GM19025 (cell line): ENCODE results near the gene SLC5A9.
"Not testable (repeated sequence)": the region's sequence is repeated elsewhere in the genome, so short reads cannot be mapped to it uniquely, and the experiment has no call there.

ENCODE experiments used
- ATAC-seq: cut with Tn5 transposase; IDR thresholded peaks from one replicate; pipeline ENCODE4 v1.9.1; 2021; ENCODE audit warnings: mild to moderate bottlenecking, low read depth, moderate library complexity; ENCODE audit not compliant: unreplicated experiment

Gene SLC5A9

DNA sequence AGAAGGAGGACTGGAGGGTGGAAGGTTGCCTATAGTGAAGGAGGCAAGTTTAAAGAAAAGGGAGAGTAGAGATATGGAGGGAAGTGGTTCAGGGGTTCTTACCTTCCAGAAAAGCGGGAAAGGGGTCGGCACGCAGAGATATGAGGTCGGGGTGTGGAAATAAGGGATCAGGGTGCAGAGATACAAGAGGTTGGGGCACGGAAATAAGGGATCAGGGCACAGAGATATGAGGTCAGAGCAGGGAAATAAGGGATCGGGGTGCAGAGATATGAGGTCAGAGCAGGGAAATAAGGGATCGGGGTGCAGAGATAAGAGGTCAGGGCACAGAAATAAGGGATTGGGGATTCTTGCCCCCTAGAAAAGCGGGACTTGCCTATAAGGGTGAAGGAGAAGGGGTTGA lies 9.1 kb upstream of the SLC5A9 start:
- ATAC-seq: not testable (repeated sequence)

- not testable (repeated sequence) for ATAC-seq
These were observed 8.2 kb upstream of the SLC5A9 start for GRCh38 chr1:48214366-48214765.

- ATAC-seq: no peak
These were observed 7.7 kb upstream of the SLC5A9 start for GRCh38 chr1:48214820-48215219.

DNA sequence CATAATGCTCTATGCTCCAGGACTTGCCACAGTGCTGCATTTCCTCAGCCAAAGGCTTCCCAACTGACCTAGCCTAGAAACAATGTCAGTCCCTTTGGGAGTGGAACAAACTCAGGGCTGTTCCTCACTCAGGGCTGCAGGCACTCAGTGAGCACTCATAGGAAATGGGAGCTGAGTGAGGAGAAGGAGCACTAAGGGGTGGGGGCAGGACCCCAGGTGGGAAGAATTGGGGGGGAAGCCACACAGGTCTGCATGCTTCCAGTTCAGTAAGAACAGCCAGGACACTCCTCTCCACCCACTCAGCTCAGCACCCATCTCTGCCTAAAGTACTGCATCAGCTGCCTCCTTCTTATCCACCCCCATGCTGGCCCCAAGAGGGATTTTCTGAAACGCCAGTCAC lies 7.3 kb upstream of the SLC5A9 start:
- ATAC-seq: no peak

DNA sequence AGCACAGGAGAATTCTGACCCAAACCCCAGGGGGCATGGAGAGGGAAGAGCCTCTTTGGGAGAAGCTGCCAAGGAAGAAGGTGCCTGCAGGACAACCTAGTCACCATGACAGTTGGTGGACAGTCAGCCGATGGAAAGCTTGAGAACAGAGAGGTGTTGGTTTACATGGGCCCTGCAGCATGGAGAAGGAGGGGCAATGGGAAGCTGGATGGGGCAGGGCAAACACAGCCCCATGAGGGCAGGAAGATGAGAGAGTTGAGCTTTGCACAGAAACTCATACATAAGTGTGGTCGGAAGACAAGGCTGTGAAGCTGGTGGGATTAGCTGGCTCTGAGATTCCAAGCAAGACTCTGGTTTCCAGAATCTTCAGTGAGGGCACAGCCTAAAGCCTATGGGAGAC lies 6.6 kb upstream of the SLC5A9 start:
- ATAC-seq: no peak

DNA sequence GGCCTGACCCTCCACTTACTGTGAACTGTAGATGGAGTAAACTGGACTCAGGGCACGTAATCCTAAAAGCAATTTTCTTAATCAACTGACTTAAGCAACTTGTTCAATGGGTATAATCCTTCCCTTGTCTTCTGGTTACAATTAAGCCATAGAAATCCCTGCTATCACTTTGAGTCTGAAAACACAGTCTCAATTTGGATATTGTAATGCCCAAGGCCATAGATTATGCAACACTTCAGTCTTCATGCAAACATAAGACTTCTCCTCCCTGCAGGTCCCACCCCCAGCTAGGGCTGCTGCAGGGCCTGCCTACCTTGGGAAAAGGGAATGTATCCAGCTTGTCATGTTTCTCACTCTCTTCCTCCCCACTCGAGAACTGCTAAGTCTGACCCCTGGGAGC lies 6.2 kb upstream of the SLC5A9 start:
- no peak for ATAC-seq

DNA sequence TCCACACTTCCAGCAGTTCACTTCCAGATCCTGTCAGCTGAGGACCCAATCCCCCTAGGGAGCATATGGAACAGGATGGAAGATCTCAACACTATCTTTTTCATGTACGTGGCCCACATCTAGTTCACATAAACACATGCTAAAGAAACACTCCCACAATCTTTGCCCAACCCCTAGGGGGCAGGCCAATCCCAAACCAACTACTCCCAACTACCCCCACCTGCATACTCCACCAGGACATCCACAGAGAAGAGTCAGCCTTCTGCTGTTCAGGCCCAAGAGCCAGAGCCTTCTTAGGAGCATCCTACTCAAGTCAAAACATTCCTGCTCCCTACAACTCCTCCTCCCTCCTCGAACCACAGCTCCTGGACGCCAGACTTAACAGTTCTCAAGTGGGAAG lies 5.6 kb upstream of the SLC5A9 start:
- no peak for ATAC-seq

- ATAC-seq: no peak
These were observed 4.7 kb upstream of the SLC5A9 start for GRCh38 chr1:48217856-48218255.

- ATAC-seq: no peak
These were observed 2.7 kb upstream of the SLC5A9 start for GRCh38 chr1:48219803-48220202.

- ATAC-seq: no peak
These were observed 1.4 kb upstream of the SLC5A9 start for GRCh38 chr1:48221122-48221521.

DNA sequence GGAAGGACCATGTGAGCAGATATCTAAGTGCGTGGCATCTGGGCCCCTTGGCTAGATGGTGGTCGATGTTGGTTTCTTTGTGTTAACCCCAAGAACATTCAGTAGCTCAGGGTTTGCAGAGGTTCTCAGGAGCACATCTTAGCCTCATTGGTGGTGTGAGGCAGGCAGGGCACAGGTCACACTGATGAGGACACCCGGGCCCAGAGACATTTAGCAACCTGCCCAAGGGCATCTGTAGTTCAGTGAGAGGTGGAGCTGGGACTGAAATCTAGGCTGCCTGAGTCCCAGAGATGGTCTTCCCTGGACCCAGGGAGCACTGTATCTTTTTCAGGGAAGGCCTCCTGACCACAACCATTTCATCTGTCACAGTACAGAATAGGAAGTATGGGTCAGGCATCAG lies 859 bp upstream of the SLC5A9 start:
- ATAC-seq: no peak

- no peak for ATAC-seq
These were observed 1.1 kb downstream of the SLC5A9 start for GRCh38 chr1:48223366-48224240.

DNA sequence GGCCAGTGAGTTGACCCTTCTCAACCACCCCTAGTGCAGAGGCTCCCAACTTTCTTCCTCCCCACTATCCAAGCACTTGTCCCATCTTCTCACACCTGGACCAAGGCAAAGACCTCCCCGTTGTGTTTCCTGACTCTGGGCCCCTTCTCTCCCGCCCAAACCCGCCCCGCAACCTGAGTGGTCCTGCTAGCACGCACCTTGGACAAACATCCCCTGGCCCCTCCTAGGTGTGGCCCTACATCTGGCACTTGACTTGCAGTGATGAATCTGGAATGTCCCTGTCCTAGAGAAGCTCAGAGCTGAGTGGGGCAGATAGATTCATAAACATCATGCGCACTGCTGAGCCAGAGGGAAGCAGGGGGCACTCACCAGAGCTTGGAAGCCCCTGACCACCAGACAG lies 2.3 kb downstream of the SLC5A9 start:
- ATAC-seq: no peak

- ATAC-seq: no peak
These were observed 3.1 kb downstream of the SLC5A9 start for GRCh38 chr1:48225579-48225978.

GRCh38 chr1:48227165-48228013 lies 4.9 kb downstream of the SLC5A9 start:
- no peak for ATAC-seq

DNA sequence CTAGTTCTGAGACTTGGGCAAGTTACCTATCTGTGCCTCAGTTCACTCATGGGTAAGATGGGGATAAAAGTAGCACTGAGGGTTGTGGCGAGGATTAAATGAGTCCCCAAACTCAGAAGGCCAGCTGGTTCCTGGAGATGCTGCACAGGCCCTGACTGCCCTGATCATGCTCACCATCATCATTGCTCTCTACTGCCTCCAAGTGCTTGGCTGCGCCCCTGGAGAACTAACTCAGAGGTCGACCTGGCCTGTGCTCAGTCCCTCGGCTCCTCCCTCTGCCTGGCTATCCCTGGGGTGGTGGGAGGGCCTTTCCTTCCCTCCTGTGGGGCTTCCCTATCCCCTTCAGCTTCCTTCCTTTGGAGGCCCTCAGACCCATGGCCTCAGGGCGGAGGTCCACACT lies 5.6 kb downstream of the SLC5A9 start:
- no peak for ATAC-seq

- ATAC-seq: no peak
These were observed 6.8 kb downstream of the SLC5A9 start for GRCh38 chr1:48229317-48229716.

- no peak for ATAC-seq
These were observed 7.7 kb downstream of the SLC5A9 start for GRCh38 chr1:48230236-48230635.

DNA sequence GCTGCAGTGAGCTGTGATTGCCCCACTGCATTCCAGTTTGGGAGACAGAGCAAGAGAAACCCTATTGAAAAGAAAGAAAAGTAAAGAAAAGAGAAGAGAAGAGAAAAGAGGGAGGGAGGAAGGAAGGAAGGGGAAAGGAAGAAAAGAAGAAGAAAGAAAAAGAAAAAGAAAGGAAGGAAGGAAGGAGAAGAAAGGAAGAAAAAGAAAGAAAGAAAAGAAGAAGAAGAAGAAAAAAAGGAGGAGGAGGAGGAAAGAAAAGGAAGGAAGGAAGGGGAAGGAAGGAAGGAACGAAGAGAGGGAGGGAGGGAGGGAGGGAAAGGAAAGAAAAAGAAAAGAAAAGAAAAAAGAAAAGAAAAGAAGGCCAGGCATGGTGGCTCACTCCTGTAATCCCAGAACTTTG lies 10.2 kb downstream of the SLC5A9 start:
- ATAC-seq: no peak

GRCh38 chr1:48233666-48234485 lies 11.4 kb downstream of the SLC5A9 start:
- no peak for ATAC-seq

GRCh38 chr1:48235652-48236051 lies 13.1 kb downstream of the SLC5A9 start:
- ATAC-seq: no peak
